ENCODE results near the gene TRPV4. TPM values are rescaled to one million over a fixed set of nuclear protein-coding genes. Genes with fewer than 3 reads are reported as not detected.
"Not testable (repeated sequence)": the region's sequence is repeated elsewhere in the genome, so short reads cannot be mapped to it uniquely, and the experiment has no call there.

The TRPV4 gene
- total RNA-seq, 6 experiments from 2014 or later = 5.3 to 10.3 (median 6.7) TPM

GRCh38 chr12:109855377-109855776 lies 22.2 kb upstream of the TRPV4 start:
- no peak overlapping the region for H3K4me3 ChIP-seq
- no peaks in the 10 kb centered on the region for H3K9me3 ChIP-seq
- no peaks in the 10 kb centered on the region for H3K27me3 ChIP-seq
- peaks cover 0 to 9% (median 0%) of the 10 kb centered on the region in 4 donors for H3K36me3 ChIP-seq
- intact Hi-C loops (cut with DNase I) = no loop called here
- no peaks in the 10 kb centered on the region for H3K4me1 ChIP-seq
- ATAC-seq (no peak), DNase-seq (no peak)
- 83% methylated on average over 2 of the region's 14 CpGs for WGBS (ENCODE audit: insufficient coverage, low coverage, low lambda C conversion rate, missing lambda C conversion rate)
- TF ChIP-seq POLR2A (IDR thresholded peaks at IDR 0.05) (no peak), CTCF (IDR thresholded peaks at IDR 0.05) (no peak)
- no peak overlapping the region for H3K27ac ChIP-seq

- not testable (repeated sequence) for H3K27me3 ChIP-seq
Observed at GRCh38 chr12:109850518-109850917, 17.3 kb upstream of the TRPV4 start.

DNA sequence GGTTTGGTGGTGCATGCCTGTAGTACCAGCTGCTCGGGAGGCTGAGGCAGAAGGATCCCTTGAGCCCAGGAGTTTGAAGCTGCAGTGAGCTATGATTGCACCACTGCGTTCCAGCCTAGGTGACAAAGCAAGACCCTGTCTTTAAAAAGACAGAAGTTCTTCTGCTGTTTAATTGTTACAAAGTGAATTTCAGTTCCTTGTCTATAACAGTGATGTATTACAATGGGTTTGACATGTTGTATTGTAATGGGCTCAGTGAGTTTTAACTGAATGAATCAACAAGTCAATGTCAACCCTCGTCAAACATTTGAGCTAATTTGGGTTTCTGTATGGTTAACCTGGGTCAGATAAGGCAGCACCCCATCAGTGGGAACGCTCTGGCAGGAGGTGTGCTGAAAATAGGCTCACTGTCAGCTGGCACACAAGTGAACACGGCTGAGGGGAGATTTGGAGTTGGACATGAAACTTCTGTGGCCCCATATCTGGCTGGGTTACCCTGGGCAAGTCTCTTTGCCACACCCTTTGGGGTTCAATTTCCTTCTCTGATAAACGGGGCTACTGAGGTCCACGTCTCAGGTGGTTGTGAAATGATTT lies 14.0 kb upstream of the TRPV4 start:
- no peak overlapping the region for H3K4me3 ChIP-seq
- H3K27me3 ChIP-seq = no peaks in the 10 kb centered on the region
- H3K27ac ChIP-seq = no peak overlapping the region
- no peaks in the 10 kb centered on the region for H3K9me3 ChIP-seq
- H3K36me3 ChIP-seq = no peaks in the 10 kb centered on the region
- ATAC-seq (peak in 1 of 4 donors; percentile 12), DNase-seq (no peak)
- 37% methylated on average over 7 of the region's 7 CpGs for WGBS (ENCODE audit: insufficient coverage, low coverage, low lambda C conversion rate, missing lambda C conversion rate)
- H3K4me1 ChIP-seq = peaks cover 0 to 7% (median 0%) of the 10 kb centered on the region in 4 donors
- intact Hi-C loops (cut with DNase I) = no loop called here
- no peak for TF ChIP-seq POLR2A (IDR thresholded peaks at IDR 0.05)
- TF ChIP-seq CTCF (IDR thresholded peaks at IDR 0.05) = no peak

More at GRCh38 chr12:109850518-109850917, 17.3 kb upstream of the TRPV4 start:
- H3K4me1 ChIP-seq; H3K27ac ChIP-seq; H3K4me3 ChIP-seq; H3K36me3 ChIP-seq; intact Hi-C loops (cut with DNase I); H3K9me3 ChIP-seq; ATAC-seq; DNase-seq: not testable (repeated sequence)
- 87% methylated on average over 6 of the region's 6 CpGs for WGBS (ENCODE audit: insufficient coverage, low coverage, low lambda C conversion rate, missing lambda C conversion rate)

- intact Hi-C loops (cut with DNase I) = loop anchor here in 1 of 2 donors (2.0 kb wide), 1 partner anchor 39 kb away; no protein-coding TSS in a partner anchor
Observed at GRCh38 chr12:109845824-109846205, 12.6 kb upstream of the TRPV4 start.

More at GRCh38 chr12:109845824-109846205, 12.6 kb upstream of the TRPV4 start:
- peak in 2 of 4 donors; percentile 4 to 5 for ATAC-seq
- TF ChIP-seq CTCF (IDR thresholded peaks at IDR 0.05) (no peak), POLR2A (IDR thresholded peaks at IDR 0.05) (no peak)
- Histone ChIP-seq H3K9me3 (no peaks in the 10 kb centered on the region), H3K4me1 (peaks cover 0 to 7% (median 0%) of the 10 kb centered on the region in 4 donors), H3K27me3 (no peaks in the 10 kb centered on the region), H3K36me3 (no peaks in the 10 kb centered on the region), H3K4me3 (no peak overlapping the region), H3K27ac (peak overlapping the region in 2 of 3 donors; percentile 22 to 29)
- WGBS (ENCODE audit: insufficient coverage, low coverage, low lambda C conversion rate, missing lambda C conversion rate) = 50% methylated on average over 5 of the region's 7 CpGs
- no peak for DNase-seq
